ENCODE data around the gene ST6GALNAC4.

GRCh38 chr9:127961155-127961490 lies 44.3 kb upstream of the ST6GALNAC4 start:
- TF ChIP-seq CTCF (conservative IDR thresholded peaks at IDR 0.05) (no peak), EZH2 (IDR thresholded peaks at IDR 0.05; ENCODE audit: low read depth) (no peak)

All from PC-9 (cell line).